ENCODE measurements around the gene EMILIN2. TPM values are rescaled to one million over a fixed set of nuclear protein-coding genes. Genes with fewer than 3 reads are reported as not detected.

EMILIN2 gene
- total RNA-seq, 1 experiment from 2014 or later, result 11.7 TPM

DNA sequence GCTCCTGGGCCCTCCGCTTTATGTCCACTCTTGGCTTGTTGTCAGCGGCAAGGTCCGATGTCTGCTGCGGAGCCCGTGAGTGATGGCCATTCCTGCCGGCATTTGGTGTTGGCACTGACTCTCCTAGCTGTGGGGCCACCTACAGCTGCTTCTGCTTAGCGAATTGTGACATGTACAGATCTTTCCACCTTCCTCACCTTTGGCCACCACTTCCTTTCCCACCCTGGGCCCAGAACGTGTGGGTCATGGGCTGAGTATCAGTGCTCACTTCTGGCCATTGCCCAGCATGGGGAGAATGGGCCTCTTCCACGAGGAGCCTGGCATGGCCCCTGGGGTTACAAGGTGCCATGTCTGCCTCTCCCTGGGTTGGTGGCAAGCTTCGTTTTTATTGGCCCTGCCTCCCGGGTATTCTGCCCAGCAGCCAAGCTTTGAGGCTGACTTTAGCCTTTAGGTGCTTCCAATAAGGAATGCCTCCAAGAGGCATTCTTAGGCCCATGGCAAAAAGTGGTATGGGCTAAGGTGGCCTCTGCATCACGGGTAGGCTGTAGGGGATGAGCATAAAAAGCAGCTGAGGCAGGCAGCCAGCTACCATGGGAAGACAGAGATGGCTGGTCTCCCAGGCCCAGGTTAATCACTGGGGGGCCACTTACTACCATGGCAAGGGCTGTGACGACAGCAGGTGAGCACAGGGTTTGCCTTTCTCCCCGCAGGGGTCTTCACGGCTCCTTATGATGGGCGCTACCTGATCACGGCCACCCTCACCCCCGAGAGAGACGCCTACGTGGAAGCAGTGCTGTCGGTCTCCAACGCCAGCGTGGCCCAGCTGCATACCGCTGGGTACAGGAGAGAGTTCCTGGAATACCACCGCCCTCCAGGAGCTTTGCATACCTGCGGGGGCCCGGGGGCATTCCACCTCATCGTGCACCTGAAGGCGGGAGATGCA lies 65.8 kb downstream of the EMILIN2 start:
- H3K9me3 Mint-ChIP-seq, result no peaks in the 10 kb centered on the region
- no peak overlapping the region for H3K4me3 Mint-ChIP-seq
- H3K4me1 Mint-ChIP-seq, result peaks cover 40% of the 10 kb centered on the region
- DNase-seq (ENCODE audit: low spot score) (no peak), ATAC-seq (no peak)
- H3K36me3 Mint-ChIP-seq, result peaks cover 52% of the 10 kb centered on the region
- CTCF ChIA-PET, result no interaction called here
- POLR2A ChIA-PET, result interaction anchor here (0.9 kb wide), 1 partner anchor 334 kb away, joined by 3 read pairs; no protein-coding TSS in a partner anchor
- no peak overlapping the region for H3K27ac Mint-ChIP-seq
- TF ChIP-seq PRDM15 (CRISPR knock-in tag; IDR thresholded peaks at IDR 0.05), result no peak
- no peak for TF ChIP-seq RELA (CRISPR knock-in tag; IDR thresholded peaks at IDR 0.05; ENCODE audit: borderline replicate concordance)
- no peak for TF ChIP-seq ZNF416 (CRISPR knock-in tag; IDR thresholded peaks at IDR 0.05)
- TF ChIP-seq KAT7 (CRISPR knock-in tag; IDR thresholded peaks at IDR 0.05; ENCODE audit: borderline replicate concordance), result no peak
- no peak for TF ChIP-seq TEAD1 (CRISPR knock-in tag; IDR thresholded peaks at IDR 0.05)
- no peak for TF ChIP-seq ZNF232 (CRISPR knock-in tag; IDR thresholded peaks at IDR 0.05)
- no peak for TF ChIP-seq STAT6 (CRISPR knock-in tag; conservative IDR thresholded peaks at IDR 0.05; ENCODE audit: low read depth)
- TF ChIP-seq, protein P1, sequence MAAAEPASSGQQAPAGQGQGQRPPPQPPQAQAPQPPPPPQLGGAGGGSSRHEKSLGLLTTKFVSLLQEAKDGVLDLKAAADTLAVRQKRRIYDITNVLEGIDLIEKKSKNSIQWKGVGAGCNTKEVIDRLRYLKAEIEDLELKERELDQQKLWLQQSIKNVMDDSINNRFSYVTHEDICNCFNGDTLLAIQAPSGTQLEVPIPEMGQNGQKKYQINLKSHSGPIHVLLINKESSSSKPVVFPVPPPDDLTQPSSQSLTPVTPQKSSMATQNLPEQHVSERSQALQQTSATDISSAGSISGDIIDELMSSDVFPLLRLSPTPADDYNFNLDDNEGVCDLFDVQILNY (CRISPR knock-in tag; IDR thresholded peaks at IDR 0.05), result no peak
- TF ChIP-seq ATF6 (CRISPR knock-in tag; IDR thresholded peaks at IDR 0.05), result no peak
- TF ChIP-seq TEAD4 (CRISPR knock-in tag; IDR thresholded peaks at IDR 0.05), result no peak
- no peak for TF ChIP-seq SOX15 (CRISPR knock-in tag; IDR thresholded peaks at IDR 0.05)
- no peak for TF ChIP-seq NFE2L1 (CRISPR knock-in tag; IDR thresholded peaks at IDR 0.05)
- no peak for TF ChIP-seq HMGXB4 (CRISPR knock-in tag; IDR thresholded peaks at IDR 0.05)
- TF ChIP-seq ZNF425 (CRISPR knock-in tag; conservative IDR thresholded peaks at IDR 0.05), result no peak
- no peak for TF ChIP-seq ELF4 (CRISPR knock-in tag; IDR thresholded peaks at IDR 0.05; ENCODE audit: low read depth)
- no peak for TF ChIP-seq FOXK1 (CRISPR knock-in tag; IDR thresholded peaks at IDR 0.05)
- TF ChIP-seq ERG (CRISPR knock-in tag; IDR thresholded peaks at IDR 0.05), result no peak
- TF ChIP-seq GRHL2 (CRISPR knock-in tag; IDR thresholded peaks at IDR 0.05; ENCODE audit: insufficient replicate concordance, severe bottlenecking), result no peak
- TF ChIP-seq GABPB1 (CRISPR knock-in tag; IDR thresholded peaks at IDR 0.05), result no peak
- H3K27me3 Mint-ChIP-seq (ENCODE audit: low read depth), result no peaks in the 10 kb centered on the region; the same call in 1 of the 2 replicates

Measured in WTC11 (cell line).